ENCODE data around the gene C1QTNF6. TPM values are rescaled to one million over a fixed set of nuclear protein-coding genes. Genes with fewer than 3 reads are reported as not detected.

The C1QTNF6 gene
- polyA plus RNA-seq, 12 donors, result 8.2 to 30.3 (median 17.5) TPM; not detected in 1

DNA sequence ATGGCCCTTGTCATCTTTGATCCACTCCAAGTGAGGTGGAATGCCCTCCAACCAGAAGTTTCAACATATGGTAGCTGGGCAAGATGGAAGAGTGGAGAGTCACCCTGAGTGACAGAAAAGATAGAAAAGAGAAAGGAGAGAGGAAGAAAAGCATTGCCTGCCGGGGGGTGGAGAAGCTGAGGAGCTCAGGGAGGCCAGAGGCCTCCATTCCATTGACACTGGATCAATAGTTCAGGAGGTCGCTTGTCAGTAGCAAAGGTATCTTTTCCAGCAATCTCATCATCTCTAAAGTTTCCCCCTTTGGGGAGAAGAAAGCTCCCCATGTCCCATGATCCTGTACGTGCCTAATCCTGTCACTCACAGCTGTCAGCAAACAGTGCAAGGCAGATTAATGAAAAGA, 6.7 kb upstream of the C1QTNF6 start:
- no peak for DNase-seq

DNA sequence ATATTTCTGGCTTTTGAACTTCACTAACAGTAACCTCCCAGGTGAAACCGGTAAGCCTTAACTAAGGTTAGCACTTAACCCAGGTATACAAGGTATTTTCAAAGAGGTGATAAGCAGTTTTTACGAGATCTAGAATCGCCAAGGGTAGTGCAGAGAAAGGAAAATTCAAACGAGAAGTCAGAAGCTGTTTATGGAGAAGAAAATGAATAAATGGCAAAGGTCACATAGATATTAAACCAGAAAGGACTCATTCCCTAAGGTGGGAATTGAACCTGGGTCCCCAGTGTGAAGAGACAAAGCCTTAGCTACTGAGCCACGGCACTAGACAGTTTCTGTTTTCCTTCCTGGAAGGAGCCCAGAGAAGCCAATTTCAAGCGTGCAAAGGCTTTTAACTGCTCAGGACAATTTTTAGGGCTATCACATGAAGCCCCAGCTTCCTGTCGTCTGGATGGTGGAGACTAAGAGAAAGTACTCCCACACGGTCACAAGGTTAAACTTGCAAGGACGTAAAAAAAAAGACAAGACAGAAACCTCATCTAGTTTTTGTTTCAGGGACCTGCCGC, 5.7 kb upstream of the C1QTNF6 start:
- DNase-seq, result no peak

DNA sequence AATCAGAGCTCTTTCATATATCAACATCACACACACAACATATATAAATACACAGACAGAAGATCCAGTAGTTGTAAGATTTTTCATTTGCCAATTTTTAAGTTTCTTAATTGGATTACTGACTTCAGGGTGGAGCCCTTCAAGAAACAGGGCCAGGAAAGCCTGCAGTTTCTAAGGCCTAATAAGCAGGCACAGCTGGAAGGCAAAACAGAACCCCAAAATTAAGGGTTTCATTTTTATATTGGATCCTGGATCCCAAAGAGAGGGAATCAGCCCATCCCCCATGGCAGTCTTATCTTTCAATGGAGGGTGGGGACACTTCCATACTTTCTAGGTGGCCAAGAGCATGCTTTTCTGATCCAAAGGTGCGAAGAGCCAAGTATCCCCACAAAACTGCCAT, 4.7 kb upstream of the C1QTNF6 start:
- DNase-seq, result no peak

DNA sequence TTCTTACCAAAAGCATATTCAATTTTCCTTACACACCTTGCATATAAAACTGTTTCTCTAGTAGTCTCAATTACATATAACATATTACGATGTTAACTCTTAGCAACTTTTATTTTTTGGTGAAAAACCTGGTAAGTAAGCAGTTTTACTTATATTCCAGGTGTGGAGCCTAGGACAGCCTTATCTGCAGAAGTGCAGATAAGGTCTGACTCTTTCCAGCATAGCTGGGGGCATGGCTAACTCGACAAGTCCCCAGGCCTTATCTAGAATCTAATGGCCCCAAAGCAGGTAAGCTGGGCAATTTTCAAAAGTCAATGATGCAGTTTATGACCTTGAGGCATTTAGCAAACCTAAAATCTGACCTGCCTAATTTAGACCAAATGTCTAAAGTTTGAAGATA, 4.2 kb upstream of the C1QTNF6 start:
- no peak for DNase-seq

DNA sequence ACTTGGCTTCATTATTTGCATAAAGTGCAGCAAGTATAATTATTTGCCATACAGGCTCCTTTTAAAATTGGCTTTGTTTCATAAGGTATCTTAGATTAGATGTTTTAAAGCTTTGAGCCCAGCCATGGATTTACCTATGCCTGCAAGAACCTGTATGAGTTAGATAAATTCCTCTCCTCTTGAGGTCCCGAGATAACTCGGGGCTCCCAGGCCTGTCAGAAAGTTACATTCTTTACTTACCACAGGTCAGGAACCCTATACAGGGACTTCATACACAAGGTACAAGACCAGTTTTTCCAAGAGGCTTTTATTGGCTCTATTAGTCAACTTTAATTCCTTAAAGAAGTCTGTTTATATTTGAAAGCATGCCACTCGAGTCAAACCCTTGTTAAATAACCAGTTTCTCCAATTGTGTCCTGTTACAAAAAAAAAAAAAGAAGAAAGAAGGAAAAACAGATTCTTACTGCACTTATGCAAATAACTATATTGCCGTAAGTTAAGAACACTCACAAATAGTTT, 2.3 kb upstream of the C1QTNF6 start:
- DNase-seq, result no peak

DNA sequence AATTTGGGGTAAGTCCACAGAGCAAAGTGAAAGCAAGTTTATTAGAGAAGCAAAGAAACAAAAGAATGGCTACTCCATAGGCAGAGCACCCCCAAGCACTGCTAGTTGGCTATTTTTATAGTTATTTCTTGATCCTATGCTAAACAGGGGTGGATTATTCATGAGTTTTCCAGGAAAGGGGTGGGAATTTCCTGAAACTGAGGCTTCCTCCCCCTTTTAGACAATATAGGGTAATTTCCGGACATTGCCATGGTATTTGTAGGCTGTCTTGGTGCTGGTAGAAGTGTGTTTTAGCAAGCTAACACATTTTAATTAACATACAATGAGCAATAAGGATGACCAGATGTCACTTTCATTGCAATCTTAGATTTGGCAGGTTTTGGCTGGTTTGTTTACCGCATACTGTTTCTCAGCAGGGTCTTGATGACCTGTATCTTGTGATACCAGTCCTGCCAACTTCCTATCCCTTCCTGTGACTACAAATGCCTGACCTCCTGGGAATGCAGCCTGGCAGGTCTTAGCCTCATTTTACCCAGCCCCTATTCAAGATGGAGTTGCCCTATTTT, 937 bp upstream of the C1QTNF6 start:
- DNase-seq, result no peak

DNA sequence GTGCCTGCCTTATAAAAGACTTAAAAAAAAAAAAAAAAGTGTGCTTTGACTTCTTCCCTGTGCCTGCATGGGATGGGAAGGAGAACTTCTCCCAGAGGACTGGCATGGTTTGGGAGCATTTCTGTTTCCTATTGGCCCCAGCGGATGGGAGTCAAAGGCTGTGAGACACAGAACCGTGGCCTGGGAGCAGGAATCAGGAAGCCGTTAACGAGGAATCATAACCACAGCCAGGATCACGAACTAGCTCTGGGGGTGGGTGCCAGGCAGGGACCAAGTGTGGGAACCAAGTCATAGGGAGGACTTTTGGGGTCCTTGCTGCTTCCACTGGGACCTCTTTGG, 526 bp downstream of the C1QTNF6 start:
- no peak for DNase-seq

DNA sequence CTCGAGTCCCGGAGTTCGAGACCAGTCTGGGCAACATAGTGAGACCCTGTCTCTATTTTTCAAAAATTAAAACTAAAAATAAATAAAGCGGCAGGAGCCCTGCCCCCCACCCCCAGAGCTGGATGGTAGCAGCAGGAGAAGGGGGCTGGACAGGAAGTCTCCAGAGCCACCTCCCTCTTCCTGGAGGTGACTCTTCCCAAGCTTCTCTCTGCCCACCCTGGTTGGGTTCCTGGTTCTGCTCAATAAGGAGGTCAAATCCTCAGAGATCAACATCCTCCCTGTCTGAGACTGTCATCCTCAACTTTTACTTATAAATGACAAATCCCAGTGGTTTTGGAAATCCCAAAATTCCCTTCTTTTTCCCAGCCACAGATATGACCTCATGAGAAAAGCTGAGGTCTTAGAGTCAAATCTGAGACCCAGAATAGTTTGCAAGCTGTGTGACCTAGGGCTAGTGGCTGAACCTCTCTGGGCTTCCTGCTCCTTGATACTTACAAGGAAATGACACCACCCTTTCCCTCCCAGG, 987 bp downstream of the C1QTNF6 start:
- no peak for DNase-seq

DNA sequence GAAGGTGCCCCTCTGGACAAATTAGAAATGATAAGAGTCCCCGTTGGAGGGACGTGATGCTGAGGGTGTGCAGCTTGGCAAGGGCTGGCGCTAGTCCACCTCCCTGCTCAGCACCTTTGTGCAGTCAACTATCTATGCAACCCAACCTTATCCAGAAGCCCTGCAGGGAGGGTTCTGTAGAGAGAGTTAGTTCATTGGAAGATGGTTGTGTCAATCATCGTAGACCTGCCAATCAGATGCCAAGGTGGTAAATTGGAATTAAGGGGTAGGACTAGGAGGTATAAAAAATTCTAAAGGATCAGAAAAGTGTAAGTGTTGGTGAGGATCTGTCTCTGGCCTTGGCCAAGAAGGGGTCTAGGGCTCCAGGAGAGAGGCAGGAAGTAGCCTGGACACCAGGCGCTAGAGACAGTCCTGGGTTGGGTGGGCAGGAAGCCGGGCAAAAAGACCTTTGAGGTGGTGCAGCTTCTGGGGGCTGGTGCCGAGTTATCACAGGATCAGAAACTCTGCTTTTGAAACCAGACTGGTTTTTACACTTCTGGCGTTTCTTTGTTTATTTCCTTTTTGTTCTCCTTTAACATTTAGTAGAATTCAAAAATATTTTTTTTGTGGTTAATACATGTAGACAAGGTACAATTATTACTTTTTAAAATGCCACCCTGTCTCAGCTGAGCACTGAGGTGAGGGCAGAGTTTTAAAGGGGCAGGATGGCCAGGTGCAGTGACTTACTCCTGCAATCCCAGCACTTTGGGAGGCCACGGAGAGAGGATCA, 1.6 kb downstream of the C1QTNF6 start:
- peak; percentile 67 for DNase-seq

DNA sequence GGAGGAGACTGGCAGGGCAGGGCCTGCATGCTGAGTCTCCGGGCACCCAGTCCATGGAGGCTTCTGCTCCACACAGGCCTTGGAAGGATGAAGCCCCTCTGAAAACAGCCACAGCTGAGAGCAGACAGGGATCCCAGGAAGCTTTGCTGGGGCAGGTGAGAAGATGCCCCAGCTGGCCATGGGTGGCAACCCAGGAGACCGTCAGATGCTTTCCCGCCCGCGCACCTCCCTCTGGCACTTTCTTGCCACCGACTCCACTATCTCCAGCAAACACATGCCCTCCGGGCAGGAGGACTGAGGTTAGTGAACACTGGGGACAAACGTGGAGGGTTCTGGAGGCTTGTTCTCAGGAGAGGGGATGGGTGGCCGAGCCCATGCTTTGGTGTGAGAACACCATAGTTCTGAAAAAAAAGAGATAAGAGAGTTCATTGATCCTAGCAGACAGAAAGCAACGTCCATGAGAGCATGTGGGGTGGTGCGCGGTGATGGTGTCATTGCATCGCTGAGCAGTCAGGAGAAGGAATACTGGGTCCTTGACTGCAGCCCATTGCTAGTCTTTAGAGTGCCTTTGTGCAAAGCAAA, 2.3 kb downstream of the C1QTNF6 start:
- DNase-seq, result no peak

DNA sequence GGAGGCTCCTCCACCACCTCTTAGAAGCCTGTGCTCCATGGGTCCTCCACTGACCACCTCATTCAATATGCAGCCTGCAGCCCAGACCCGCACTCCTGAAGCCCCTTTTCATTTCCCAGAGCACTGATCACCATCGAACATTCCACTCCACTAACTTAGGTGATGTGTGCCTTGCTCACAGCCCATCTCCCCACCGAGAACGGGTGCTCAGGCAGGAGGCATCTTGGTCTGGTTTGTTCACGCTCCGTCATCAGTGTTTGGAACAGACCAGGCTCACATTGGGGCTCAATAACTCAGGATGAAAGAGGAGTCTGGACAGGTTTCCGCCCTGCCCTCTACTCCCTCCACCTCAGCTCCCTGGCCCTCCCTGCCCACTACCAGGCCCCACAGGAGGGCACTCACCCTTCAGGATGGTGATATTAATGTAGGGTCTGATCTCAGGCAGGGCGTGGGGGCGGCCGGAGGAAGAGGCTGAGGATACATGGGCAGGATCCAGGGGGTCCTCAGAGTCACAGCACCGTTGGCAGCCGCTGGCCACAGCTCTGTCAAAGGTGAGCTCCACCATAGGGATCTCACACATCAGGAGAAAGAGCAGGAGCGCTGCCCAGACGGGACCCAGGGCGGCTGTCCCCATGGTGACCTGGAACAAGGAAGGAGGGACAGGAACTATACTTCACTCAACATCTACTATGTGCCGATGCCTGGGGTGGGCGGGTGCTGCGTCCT, 3.1 kb downstream of the C1QTNF6 start:
- no peak for DNase-seq

DNA sequence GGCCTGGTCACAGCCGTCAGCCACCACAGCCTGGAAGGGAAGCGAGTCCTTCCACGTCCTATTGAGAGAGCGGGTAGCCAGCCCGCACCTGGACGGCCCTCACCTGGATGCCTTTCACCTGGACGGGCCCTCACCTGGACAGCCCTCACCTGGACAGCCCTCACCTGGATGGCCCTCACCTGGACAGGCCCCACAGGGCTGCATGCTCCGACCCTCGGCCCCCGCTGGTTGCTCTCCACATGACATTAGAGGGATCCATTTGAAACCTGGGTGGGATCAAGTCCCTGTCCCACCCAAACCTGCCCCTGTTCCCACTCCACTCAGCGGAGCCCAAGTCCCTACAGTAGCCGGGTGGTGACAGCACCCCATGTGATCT, 3.7 kb downstream of the C1QTNF6 start:
- no peak for DNase-seq

DNA sequence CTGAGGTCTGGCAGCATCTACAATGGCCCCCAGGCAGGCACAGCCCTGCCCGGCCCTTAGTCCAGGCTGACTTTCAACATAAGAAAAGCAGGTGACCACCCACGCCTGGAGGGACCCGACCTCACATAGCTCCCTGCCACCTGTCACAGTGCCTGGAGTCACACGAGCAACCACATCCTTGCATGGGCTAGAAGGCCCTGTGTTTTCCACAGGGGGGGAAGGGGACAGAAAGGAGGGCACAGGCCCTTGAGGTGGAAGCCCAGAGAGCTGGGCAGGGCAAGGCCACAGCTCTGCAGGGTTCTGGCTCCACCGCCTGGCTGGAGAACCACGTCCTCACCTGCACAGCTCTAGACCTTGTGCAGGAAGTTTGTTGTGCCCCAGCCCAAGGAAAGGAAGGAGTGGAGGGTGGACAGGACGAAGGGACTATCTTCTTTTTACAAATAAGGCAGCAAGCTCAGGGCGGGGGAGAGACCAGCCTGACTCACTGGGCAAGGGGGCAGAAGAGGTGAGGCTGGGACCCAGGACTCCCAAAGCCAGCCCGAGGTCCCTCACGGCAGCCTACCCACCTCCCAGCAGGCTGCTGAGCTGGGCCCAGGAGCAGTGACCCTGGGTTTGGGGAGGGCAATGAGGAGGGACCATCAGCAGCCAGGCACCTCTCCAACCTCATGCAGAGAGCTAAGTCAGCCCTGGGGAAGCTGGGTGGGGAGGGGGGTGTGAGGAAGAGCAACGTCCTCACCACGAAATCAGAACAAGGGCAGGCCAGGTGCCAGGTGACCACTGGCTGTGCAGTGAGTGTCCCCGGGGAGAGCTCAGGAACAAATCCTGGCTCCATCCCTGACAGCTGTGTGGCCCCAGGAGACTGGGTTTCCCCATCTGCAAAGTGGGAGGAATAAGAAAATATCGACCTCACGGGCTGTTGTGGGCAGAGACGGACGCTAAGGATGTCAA, 4.3 kb downstream of the C1QTNF6 start:
- DNase-seq, result no peak

DNA sequence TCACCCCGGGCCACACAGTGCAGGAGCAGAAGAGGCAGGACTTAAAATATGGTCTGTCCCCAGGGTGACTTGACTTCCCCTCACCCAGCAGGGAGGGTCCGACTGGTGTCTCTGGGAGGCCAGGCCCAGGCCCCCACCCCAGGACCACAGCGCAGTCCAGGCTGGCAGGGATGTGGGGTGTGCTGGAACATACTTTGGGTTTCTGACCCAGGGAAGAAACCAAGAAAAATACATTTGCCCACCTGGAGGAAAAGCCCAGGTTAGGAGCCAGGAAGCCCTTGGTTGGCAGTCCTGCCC, 5.2 kb downstream of the C1QTNF6 start:
- no peak for DNase-seq

DNA sequence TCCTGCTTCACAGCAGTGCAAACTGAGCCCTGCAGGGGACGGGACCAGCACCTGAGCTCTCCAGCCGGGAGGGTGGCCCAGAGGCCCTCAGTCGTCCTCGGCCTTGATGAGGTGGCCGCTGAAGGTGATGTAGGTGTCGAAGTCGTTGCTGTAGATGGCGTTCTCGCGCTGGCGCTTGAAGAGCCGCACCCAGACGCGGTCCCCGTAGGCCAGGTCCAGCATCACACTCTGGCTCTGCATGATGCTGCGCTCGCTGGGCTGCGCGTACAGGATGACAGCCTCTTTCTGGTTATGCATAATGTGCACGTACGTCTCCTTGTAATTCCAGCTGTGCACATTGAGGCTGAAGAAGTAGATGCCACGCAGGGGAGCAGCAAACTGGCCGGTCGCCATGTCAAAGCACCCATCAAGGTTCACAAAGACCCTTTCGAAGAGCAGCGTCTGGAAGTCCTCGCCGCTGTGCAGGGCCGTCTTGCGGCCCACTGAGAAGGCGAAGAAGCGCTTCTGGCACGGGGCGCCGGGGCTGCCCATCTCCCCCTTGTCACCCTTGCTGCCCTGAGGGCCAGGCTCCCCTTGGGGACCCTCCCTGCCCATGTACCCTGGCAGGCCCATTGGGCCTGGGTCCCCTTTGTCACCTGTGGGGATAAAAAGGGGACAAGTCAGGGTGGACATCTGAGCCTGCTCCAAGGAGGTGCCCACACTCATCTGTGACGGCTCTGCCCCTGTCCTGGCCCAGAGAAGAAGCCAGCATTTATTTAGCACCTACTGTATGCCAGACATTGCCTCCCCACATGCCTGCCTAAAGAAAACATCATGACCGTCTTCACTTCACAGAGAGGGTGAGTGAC, 5.7 kb downstream of the C1QTNF6 start:
- DNase-seq, result no peak

DNA sequence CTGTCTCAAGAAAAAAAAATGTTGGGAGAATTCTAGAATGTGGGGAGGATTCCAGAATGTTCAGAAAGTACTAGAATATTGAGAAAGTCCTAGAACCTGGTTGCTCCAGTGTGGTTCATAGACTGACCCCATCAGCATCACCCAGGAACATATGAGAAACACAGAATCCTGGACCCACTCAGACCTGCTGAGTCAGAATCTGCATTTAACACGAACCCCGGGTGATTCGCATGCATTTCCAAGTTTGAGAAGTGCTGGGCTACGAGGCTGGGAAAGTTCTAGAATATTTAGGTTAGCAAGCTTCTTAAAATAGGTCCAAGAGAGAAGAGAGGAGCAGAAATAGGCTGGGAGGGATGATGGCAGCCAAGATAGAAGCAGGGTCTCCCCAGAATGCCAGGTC, 6.4 kb downstream of the C1QTNF6 start:
- no peak for DNase-seq

DNA sequence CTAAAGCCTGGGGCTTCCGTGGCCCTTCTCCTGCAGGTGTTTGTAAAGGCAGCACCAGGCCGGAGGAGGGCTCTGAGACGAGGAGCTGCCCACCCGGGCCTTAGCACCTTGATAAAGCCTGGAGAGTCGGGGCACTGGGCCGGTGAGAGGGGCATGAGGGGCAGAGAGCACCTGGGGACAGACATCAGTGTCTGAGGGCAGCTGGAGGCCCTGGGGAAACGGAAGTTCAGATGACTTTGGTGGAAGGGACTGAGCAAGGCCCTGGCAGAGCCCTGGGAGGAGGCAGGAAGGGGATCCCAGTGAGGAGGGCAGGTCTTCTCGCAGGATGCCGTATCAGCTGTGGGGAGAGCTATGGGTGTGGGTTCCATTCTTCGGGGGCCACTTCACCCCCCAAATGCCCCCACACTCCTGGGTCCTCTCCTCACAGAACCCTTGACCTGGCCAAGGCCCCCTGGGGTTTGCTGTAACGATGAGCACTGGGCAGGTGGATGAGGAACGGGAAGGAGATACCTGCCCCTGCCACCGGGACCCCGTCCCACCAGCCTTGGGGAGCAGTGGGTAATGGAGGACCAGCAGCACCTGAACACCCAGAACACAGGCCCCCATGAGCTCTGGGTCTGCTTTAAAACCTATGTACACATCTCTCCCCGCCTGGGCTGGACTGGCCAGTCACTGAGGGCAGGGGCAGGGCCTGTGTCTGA, 7.4 kb downstream of the C1QTNF6 start:
- no peak for DNase-seq

DNA sequence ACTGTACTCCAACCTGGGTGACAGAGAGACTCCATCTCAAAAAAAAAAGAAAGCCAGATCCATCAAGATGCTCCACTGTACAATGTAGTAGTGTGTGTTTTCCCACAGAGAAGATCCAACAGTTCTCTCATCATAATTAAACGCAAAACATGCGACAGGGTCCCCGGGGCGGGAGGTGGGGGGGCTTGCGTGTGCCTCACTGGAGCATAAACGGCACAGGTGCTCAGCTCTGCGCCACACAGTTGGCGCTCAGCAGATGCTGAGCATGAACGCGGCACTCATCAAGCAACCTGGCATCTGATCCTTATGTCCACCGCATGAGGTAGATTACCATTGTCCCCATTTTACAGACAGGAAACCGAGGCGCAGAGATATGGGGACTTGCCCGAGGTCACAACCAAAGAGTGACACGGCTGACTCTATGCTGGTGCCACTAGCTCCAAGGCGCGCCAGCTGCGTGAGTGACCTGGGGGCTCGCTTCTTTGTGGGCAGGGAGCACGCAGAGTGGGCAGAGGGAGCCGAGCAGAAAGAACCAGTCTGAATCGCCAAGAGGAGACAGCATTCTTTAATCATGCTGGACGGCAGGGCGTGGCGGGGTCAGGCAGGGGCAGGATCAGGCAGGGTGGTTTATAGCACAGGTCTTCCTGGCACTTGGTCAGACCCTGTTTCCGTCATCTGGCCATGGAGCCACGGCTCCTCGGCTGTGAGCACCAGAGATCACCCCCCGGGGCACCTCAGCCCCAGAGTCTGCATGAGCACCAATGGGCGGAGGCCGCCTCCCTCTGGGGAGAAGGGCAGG, 8.2 kb downstream of the C1QTNF6 start:
- DNase-seq, result no peak

DNA sequence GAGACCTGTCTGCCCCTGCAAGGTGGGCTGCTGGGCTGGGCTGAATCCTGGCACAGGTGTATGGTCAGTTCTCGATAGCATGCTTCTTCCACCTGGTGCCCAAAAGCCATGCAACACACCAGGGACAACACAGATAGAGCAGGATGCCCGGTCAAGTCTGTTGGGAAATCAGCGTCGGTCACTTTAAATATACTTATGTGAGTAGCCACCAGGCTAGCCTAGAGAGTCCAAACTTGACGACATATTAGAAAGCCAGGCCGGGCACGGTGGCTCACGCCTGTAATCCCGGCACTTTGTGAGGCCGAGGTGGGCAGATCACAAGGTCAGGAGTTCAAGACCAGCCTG, 8.9 kb downstream of the C1QTNF6 start:
- no peak for DNase-seq
